Brain pericyte (primary cell): ENCODE results near the gene C2orf81.

Source experiments
- DNase-seq: peaks from one replicate; pipeline ENCODE4 v3.0.0-alpha.2; 2012; ENCODE audit warnings: low read depth, low spot score

The C2orf81 gene

GRCh38 chr2:74391209-74391579 is 30.2 kb downstream of the C2orf81 start:
- no peak for DNase-seq

- DNase-seq: no peak
Measured at GRCh38 chr2:74390606-74391005, 30.8 kb downstream of the C2orf81 start.

GRCh38 chr2:74387346-74387745 is 34.1 kb downstream of the C2orf81 start:
- DNase-seq: no peak

- DNase-seq: no peak
Measured at GRCh38 chr2:74385396-74385795, 36.0 kb downstream of the C2orf81 start.

GRCh38 chr2:74384051-74384450 is 37.4 kb downstream of the C2orf81 start:
- DNase-seq: no peak

- DNase-seq: peak; percentile 60
Measured at GRCh38 chr2:74383254-74383653, 38.2 kb downstream of the C2orf81 start.

- DNase-seq: no peak
Measured at GRCh38 chr2:74381751-74382150, 39.7 kb downstream of the C2orf81 start.

- no peak for DNase-seq
Measured at GRCh38 chr2:74379851-74380789, 41.3 kb downstream of the C2orf81 start, which contains the start of gene DCTN1. Gene DCTN1 (minus strand): TSS chr2:74380311. CDS start chr2:74380037, 274 bp downstream.

- DNase-seq: no peak
Measured at GRCh38 chr2:74378007-74378406, 43.4 kb downstream of the C2orf81 start.

- no peak for DNase-seq
Measured at GRCh38 chr2:74375838-74376237, 45.6 kb downstream of the C2orf81 start.

- DNase-seq: no peak
Measured at GRCh38 chr2:74374509-74375205, 46.8 kb downstream of the C2orf81 start.

GRCh38 chr2:74373985-74374384 is 47.4 kb downstream of the C2orf81 start:
- no peak for DNase-seq

- no peak for DNase-seq
Measured at GRCh38 chr2:74373221-74373676, 48.2 kb downstream of the C2orf81 start.

GRCh38 chr2:74372674-74373073 is 48.7 kb downstream of the C2orf81 start:
- no peak for DNase-seq

GRCh38 chr2:74371421-74371820 is 50.0 kb downstream of the C2orf81 start:
- DNase-seq: no peak

GRCh38 chr2:74369976-74370375 is 51.4 kb downstream of the C2orf81 start:
- no peak for DNase-seq

- no peak for DNase-seq
Measured at GRCh38 chr2:74368499-74368898, 52.9 kb downstream of the C2orf81 start.

- no peak for DNase-seq
Measured at GRCh38 chr2:74367789-74368188, 53.6 kb downstream of the C2orf81 start.

GRCh38 chr2:74366036-74366435 is 55.4 kb downstream of the C2orf81 start:
- DNase-seq: no peak

- no peak for DNase-seq
Measured at GRCh38 chr2:74364533-74365505, 56.6 kb downstream of the C2orf81 start.
